Aorta (tissue), 5 donors: Measurements from ENCODE around the gene MAD2L1. TPM values are rescaled to one million over a fixed set of nuclear protein-coding genes. Genes with fewer than 3 reads are reported as not detected.
A peak's percentile ranks its signal among the peaks of the same experiment; 100 is the strongest.
"Not testable (repeated sequence)": the region's sequence is repeated elsewhere in the genome, so short reads cannot be mapped to it uniquely, and the experiment has no call there.

Source experiments
- ATAC-seq: fragments of 200-7000 bp; cut with Tn5 transposase; one replicate; pipeline ENCODE4 v1.9.1; 2022; ENCODE audit warnings: moderate library complexity; ENCODE audit not compliant: low FRiP score
- DNase-seq, 2 donors: peaks; one replicate each; pipeline ENCODE4 v3.0.0-alpha.2; 2020
- H3K27ac ChIP-seq, 2 donors: one replicate each; pipeline ENCODE4 v1.5.1; 2013; ENCODE audit warnings: low read length in 2 of 2, mild to moderate bottlenecking in 2 of 2, moderate library complexity in 2 of 2, control low read depth in 1 of 2, inconsistent platforms in 1 of 2, low read depth in 1 of 2
- H3K27me3 ChIP-seq, 2 donors: one replicate each; pipeline ENCODE4 v1.6.1; 2013; ENCODE audit warnings: control low read depth in 1 of 2, low read length in 1 of 2, mild to moderate bottlenecking in 1 of 2, moderate library complexity in 1 of 2; ENCODE audit not compliant: insufficient read depth in 2 of 2, control insufficient read depth in 1 of 2
- H3K36me3 ChIP-seq, 2 donors: one replicate each; pipeline ENCODE4 v1.6.1; 2013; ENCODE audit warnings: control low read depth in 1 of 2, low read length in 1 of 2, mild to moderate bottlenecking in 1 of 2; ENCODE audit not compliant: insufficient read depth in 2 of 2, control insufficient read depth in 1 of 2
- H3K4me1 ChIP-seq, 2 donors: one replicate each; pipeline ENCODE4 v1.6.1; 2013; ENCODE audit warnings: low read length in 2 of 2, control low read depth in 1 of 2, mild to moderate bottlenecking in 1 of 2, moderate library complexity in 1 of 2; ENCODE audit not compliant: insufficient read depth in 2 of 2, control insufficient read depth in 1 of 2
- H3K4me3 ChIP-seq, 2 donors: one replicate each; pipeline ENCODE4 v1.5.1; 2013; ENCODE audit warnings: low read length in 2 of 2, control low read depth in 1 of 2, mild to moderate bottlenecking in 1 of 2
- H3K9me3 ChIP-seq: one replicate; pipeline ENCODE4 v1.6.1; 2013; ENCODE audit warnings: mild to moderate bottlenecking, low read length; ENCODE audit not compliant: control insufficient read depth
- WGBS, 2 donors: extraction: QIAGEN DNeasy Blood & Tissue Kit; methylation state at CpG; one replicate each; pipeline ENCODE4 v1.1.7; 2013; 5-methylcytosine and 5-hydroxymethylcytosine counted together
- intact Hi-C, 2 donors: fragments of 100-400 bp; cut with DNase I; formaldehyde crosslinking; loops; one replicate each; pipeline versions ENCODE4 v1.14.2 to v1.15.0; 2022
- polyA plus RNA-seq, 2 donors: library from polyadenylated mRNA; stranded (reverse); fragments of 200-250 nt; gene quantifications; one replicate each; pipeline ENCODE4 v1.2.3, GENCODE V29; 2013
- total RNA-seq, 2 donors: library from RNA; stranded (reverse); fragmentation: NEBNext Ultra II Directional; extraction: Animal tissue kit (Norgen Biotek cat#: 25700); gene quantifications; one replicate each; pipeline ENCODE4 v1.2.1, GENCODE V29; 2021
- donor health status: healthy with polysubstance abuse.
- donor health status: Bipolar disorder and iron deficiency.
- donor health status: DM: no; HTN: no; CAD: no.
- donor health status: DM: no; HTN: no; CAD: no.
- donor health status: DM: yes; HTN: yes; CAD: no.

Gene MAD2L1
- total and polyA plus RNA-seq, 4 donors: 0.79 to 9.1 (median 1.4) TPM

- no peaks in the 10 kb centered on the region for H3K36me3 ChIP-seq
- H3K4me3 ChIP-seq: peak overlapping the region; percentile 14 to 23
- WGBS, 2 donors: 1 to 2% methylated on average over 15 of the region's 15 CpGs
- no peaks in the 10 kb centered on the region for H3K4me1 ChIP-seq
- no peak for DNase-seq
- ATAC-seq: no peak
- intact Hi-C loops: no loop called here
- H3K9me3 ChIP-seq: no peaks in the 10 kb centered on the region
- H3K27me3 ChIP-seq: no peaks in the 10 kb centered on the region
- H3K27ac ChIP-seq: no peak overlapping the region
These were observed 603 bp downstream of the MAD2L1 start for GRCh38 chr4:120065974-120066516.

- Histone ChIP-seq H3K27me3 (no peaks in the 10 kb centered on the region), H3K27ac (no peak overlapping the region), H3K4me3 (no peak overlapping the region), H3K36me3 (no peaks in the 10 kb centered on the region), H3K4me1 (no peaks in the 10 kb centered on the region), H3K9me3 (no peaks in the 10 kb centered on the region)
- WGBS, 2 donors: 36 to 43% methylated on average over 5 of the region's 5 CpGs
- intact Hi-C loops: no loop called here
- ATAC-seq (no peak), DNase-seq (no peak)
These were observed 1.8 kb downstream of the MAD2L1 start for GRCh38 chr4:120064887-120065286.

GRCh38 chr4:120063711-120064110 lies 2.9 kb downstream of the MAD2L1 start:
- ATAC-seq, H3K4me3 ChIP-seq, intact Hi-C loops, H3K36me3 ChIP-seq, H3K9me3 ChIP-seq, H3K27me3 ChIP-seq, H3K4me1 ChIP-seq, H3K27ac ChIP-seq: not testable (repeated sequence)
- WGBS, 2 donors: 76 to 83% methylated on average over 9 of the region's 9 CpGs
- peak in 1 of 2 donors; percentile 32 for DNase-seq

DNA sequence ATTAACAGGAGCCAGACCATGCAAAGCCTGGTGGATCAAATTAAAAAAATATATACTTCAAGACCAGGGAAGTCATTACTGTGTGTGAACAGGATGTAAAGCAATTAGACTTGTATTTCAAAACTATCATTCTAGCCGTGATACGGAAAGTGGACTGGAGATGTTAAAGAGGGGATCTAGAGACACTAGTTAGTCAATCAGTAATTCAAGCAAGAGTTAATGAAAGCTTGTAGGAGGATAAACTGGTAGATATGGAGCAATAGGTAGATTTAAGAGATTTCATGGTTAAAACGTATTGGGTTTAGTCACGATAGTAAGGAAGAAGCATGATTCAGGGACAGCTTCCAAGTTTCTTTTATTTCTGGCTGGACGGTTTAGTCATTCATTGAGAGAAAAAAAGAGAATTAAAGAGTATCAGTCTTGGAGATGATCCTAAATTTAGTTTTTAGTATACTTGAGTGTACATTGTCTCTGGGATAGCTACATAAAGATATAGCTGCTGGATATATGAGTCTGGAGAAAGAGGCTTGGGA lies 3.9 kb downstream of the MAD2L1 start:
- no peaks in the 10 kb centered on the region for H3K9me3 ChIP-seq
- no peaks in the 10 kb centered on the region for H3K36me3 ChIP-seq
- WGBS, 2 donors: 63 to 69% methylated on average over 5 of the region's 5 CpGs
- DNase-seq (no peak), ATAC-seq (no peak)
- no peaks in the 10 kb centered on the region for H3K27me3 ChIP-seq
- H3K4me3 ChIP-seq: no peak overlapping the region
- no peaks in the 10 kb centered on the region for H3K4me1 ChIP-seq
- H3K27ac ChIP-seq: no peak overlapping the region
- intact Hi-C loops: no loop called here

DNA sequence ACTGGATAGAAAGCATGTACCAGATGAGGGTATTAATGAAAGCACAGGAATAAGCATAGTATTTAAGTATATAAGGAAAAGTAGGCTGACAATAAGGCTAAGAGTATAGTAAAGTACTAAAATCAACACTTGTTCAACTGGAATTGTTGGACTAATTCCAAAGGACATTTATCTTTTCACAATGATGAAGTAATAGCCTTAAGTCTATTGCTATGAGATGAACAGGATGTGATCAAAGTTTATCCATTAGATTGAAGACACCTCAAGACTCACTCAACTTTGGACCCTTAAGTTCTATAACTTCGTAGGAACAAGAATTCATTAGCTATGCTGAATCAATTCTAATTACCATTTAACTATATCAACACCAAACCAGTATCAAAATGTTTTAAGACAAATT lies 7.6 kb downstream of the MAD2L1 start:
- H3K27ac ChIP-seq: no peak overlapping the region
- H3K9me3 ChIP-seq: no peaks in the 10 kb centered on the region
- no peak overlapping the region for H3K4me3 ChIP-seq
- ATAC-seq (no peak), DNase-seq (no peak)
- H3K36me3 ChIP-seq: no peaks in the 10 kb centered on the region
- WGBS, 2 donors: 75 to 81% methylated on average over 1 of the region's 1 CpG
- intact Hi-C loops: loop anchor here (5.0 to 10.0 kb wide), 3 partner anchors 747 to 1094 kb away; no protein-coding TSS in a partner anchor
- H3K4me1 ChIP-seq: peaks cover 0 to 4% of the 10 kb centered on the region in 2 donors
- H3K27me3 ChIP-seq: no peaks in the 10 kb centered on the region

- Histone ChIP-seq H3K27me3 (no peaks in the 10 kb centered on the region), H3K27ac (no peak overlapping the region), H3K4me1 (peaks cover 0 to 10% of the 10 kb centered on the region in 2 donors), H3K36me3 (no peaks in the 10 kb centered on the region), H3K4me3 (no peak overlapping the region), H3K9me3 (no peaks in the 10 kb centered on the region)
- no peak for ATAC-seq
- no peak for DNase-seq
- intact Hi-C loops: loop anchor here (2.0 to 10.0 kb wide), 4 partner anchors 743 to 1093 kb away; no protein-coding TSS in a partner anchor
These were observed 9.2 kb downstream of the MAD2L1 start for GRCh38 chr4:120057416-120057815.

DNA sequence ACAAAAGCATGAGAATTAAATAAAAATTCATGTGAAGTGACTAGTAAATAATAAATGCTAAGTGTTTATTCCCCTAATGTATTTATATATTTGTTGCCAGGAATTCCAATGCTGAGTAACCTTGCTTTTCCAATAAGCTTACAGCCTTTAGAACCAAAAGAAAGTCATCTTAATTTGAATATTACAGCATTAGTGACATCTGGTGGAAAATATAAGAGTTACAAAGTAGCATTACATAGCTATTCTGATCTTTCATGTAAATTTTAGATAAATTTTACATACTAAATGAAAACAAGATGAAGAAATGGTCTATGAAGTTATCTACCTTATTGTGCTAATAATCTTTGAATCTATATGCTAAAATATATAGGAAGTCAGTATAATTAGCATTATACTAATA lies 10.4 kb downstream of the MAD2L1 start:
- no peak overlapping the region for H3K4me3 ChIP-seq

GRCh38 chr4:120055795-120056194 lies 10.9 kb downstream of the MAD2L1 start:
- Histone ChIP-seq H3K36me3 (no peaks in the 10 kb centered on the region), H3K9me3 (no peaks in the 10 kb centered on the region), H3K27me3 (no peaks in the 10 kb centered on the region), H3K4me3 (no peak overlapping the region), H3K27ac (peak overlapping the region in 1 of 2 donors; percentile 67), H3K4me1 (peaks cover 0 to 10% of the 10 kb centered on the region in 2 donors)
- DNase-seq: no peak
- ATAC-seq: no peak
- intact Hi-C loops: loop anchor here (2.0 to 10.0 kb wide), 4 partner anchors 741 to 1091 kb away; no protein-coding TSS in a partner anchor
- 72 to 74% methylated on average over 1 of the region's 1 CpG for WGBS, 2 donors

More for the DNA sequence above, 10.4 kb downstream of the MAD2L1 start:
- no peaks in the 10 kb centered on the region for H3K27me3 ChIP-seq
- ATAC-seq (no peak), DNase-seq (no peak)
- intact Hi-C loops: loop anchor here (2.0 to 10.0 kb wide), 4 partner anchors 741 to 1091 kb away; no protein-coding TSS in a partner anchor
- H3K4me1 ChIP-seq: peaks cover 0 to 10% of the 10 kb centered on the region in 2 donors
- no peaks in the 10 kb centered on the region for H3K36me3 ChIP-seq
- H3K27ac ChIP-seq: peak overlapping the region in 1 of 2 donors; percentile 67
- H3K9me3 ChIP-seq: no peaks in the 10 kb centered on the region

GRCh38 chr4:120055162-120055561 lies 11.5 kb downstream of the MAD2L1 start:
- H3K9me3 ChIP-seq: no peaks in the 10 kb centered on the region
- no peaks in the 10 kb centered on the region for H3K36me3 ChIP-seq
- H3K27ac ChIP-seq: peak overlapping the region in 1 of 2 donors; percentile 87
- ATAC-seq: peak; percentile 70
- intact Hi-C loops: loop anchor here (5.0 to 10.0 kb wide), 3 partner anchors 743 to 1090 kb away; no protein-coding TSS in a partner anchor
- 0 to 3% methylated on average over 1 of the region's 1 CpG for WGBS, 2 donors
- peaks cover 0 to 10% of the 10 kb centered on the region in 2 donors for H3K4me1 ChIP-seq
- H3K4me3 ChIP-seq: no peak overlapping the region
- H3K27me3 ChIP-seq: no peaks in the 10 kb centered on the region
- no peak for DNase-seq
